HepG2 (cell line): ENCODE data around the gene CMTM2. TPM values are rescaled to one million over a fixed set of nuclear protein-coding genes. Genes with fewer than 3 reads are reported as not detected.

Experiments
- CBX2 ChIP-seq, 2 experiments: fragments of 200-600 bp in 1 of 2; sonication (generic); formaldehyde crosslinking in 1 of 2; IDR thresholded peaks; 2 replicates each; pipeline versions ENCODE4 v1.7.0 to v1.8.1; 2018 to 2022; ENCODE audit warnings: low read depth in 2 of 2, low read length in 1 of 2, mild to moderate bottlenecking in 1 of 2, missing genetic modification reagents in 1 of 2
- CC2D1A ChIP-seq: sonication (generic); formaldehyde crosslinking; IDR thresholded peaks from 2 replicates; pipeline ENCODE4 v1.8.1; 2023; ENCODE audit warnings: mild to moderate bottlenecking, missing genetic modification reagents
- EZH2 ChIP-seq: conservative IDR thresholded peaks from 2 replicates; pipeline ENCODE4 v1.6.1; 2012; ENCODE audit warnings: mild to moderate bottlenecking, low read depth, low read length, moderate library complexity
- FOXM1 ChIP-seq: sonication (generic); formaldehyde crosslinking; IDR thresholded peaks from 2 replicates; pipeline ENCODE4 v1.5.0; 2020; ENCODE audit warnings: missing genetic modification reagents
- HHEX ChIP-seq: IDR thresholded peaks from 2 replicates; pipeline ENCODE4 v1.6.1; 2016; ENCODE audit warnings: control low read depth
- HIVEP1 ChIP-seq: sonication (generic); formaldehyde crosslinking; IDR thresholded peaks from 2 replicates; pipeline ENCODE4 v1.4.0; 2020; ENCODE audit warnings: mild to moderate bottlenecking, missing genetic modification reagents
- JUN ChIP-seq: sonication (generic); formaldehyde crosslinking; IDR thresholded peaks from 2 replicates; pipeline ENCODE4 v1.4.0; 2020; ENCODE audit warnings: mild to moderate bottlenecking, missing genetic modification reagents
- JUNB ChIP-seq: sonication (generic); formaldehyde crosslinking; IDR thresholded peaks from 2 replicates; pipeline ENCODE4 v1.8.0; 2022; ENCODE audit warnings: missing genetic modification reagents, mild to moderate bottlenecking, borderline replicate concordance
- KAT7 ChIP-seq: IDR thresholded peaks from 2 replicates; pipeline ENCODE4 v1.6.1; 2018; ENCODE audit warnings: borderline replicate concordance, missing compliant biosample characterization
- NFE2L2 ChIP-seq: fragments of 150-350 bp; IDR thresholded peaks from 2 replicates; pipeline ENCODE4 v1.6.1; 2014; ENCODE audit warnings: low read length
- PAWR ChIP-seq: sonication (generic); formaldehyde crosslinking; IDR thresholded peaks from 2 replicates; pipeline ENCODE4 v1.4.0; 2020; ENCODE audit warnings: missing genetic modification reagents, mild to moderate bottlenecking, borderline replicate concordance
- PHF20 ChIP-seq: sonication (generic); formaldehyde crosslinking; IDR thresholded peaks from 2 replicates; pipeline ENCODE4 v1.5.0; 2020; ENCODE audit warnings: mild to moderate bottlenecking, missing genetic modification reagents
- POGZ ChIP-seq: sonication (generic); formaldehyde crosslinking; IDR thresholded peaks from 2 replicates; pipeline ENCODE4 v1.4.0; 2020; ENCODE audit warnings: mild to moderate bottlenecking, missing genetic modification reagents
- POLR2AphosphoS5 ChIP-seq: IDR thresholded peaks from 2 replicates; pipeline ENCODE4 v1.6.1; 2012; ENCODE audit warnings: low read depth, low read length
- PPARG ChIP-seq: conservative IDR thresholded peaks from 2 replicates; pipeline ENCODE4 v1.6.1; 2016; ENCODE audit warnings: missing biosample characterization, missing genetic modification reagents
- SMC3 ChIP-seq: IDR thresholded peaks from 2 replicates; pipeline ENCODE4 v1.6.1; 2011; ENCODE audit warnings: low read length, improper control_type of control experiment
- SNAI1 ChIP-seq: sonication (generic); formaldehyde crosslinking; IDR thresholded peaks from 2 replicates; pipeline ENCODE4 v1.5.0; 2020; ENCODE audit warnings: mild to moderate bottlenecking, missing genetic modification reagents, borderline replicate concordance
- ZFP41 ChIP-seq: sonication (generic); formaldehyde crosslinking; IDR thresholded peaks from 2 replicates; pipeline ENCODE4 v1.4.0; 2020; ENCODE audit warnings: mild to moderate bottlenecking, missing genetic modification reagents, borderline replicate concordance
- ZKSCAN1 ChIP-seq: fragments of 150-350 bp; IDR thresholded peaks from 2 replicates; pipeline ENCODE4 v1.6.1; 2014; ENCODE audit warnings: low read length
- ZNF44 ChIP-seq: sonication (generic); formaldehyde crosslinking; IDR thresholded peaks from 2 replicates; pipeline ENCODE4 v1.5.1; 2020; ENCODE audit warnings: mild to moderate bottlenecking, missing genetic modification reagents
- ZNF556 ChIP-seq: sonication (generic); formaldehyde crosslinking; IDR thresholded peaks from 2 replicates; pipeline ENCODE4 v1.4.0; 2020; ENCODE audit warnings: mild to moderate bottlenecking, missing genetic modification reagents, borderline replicate concordance
- ZNF703 ChIP-seq: sonication (generic); formaldehyde crosslinking; IDR thresholded peaks from 2 replicates; pipeline ENCODE4 v1.5.1; 2020; ENCODE audit warnings: missing genetic modification reagents, mild to moderate bottlenecking, moderate library complexity, borderline replicate concordance
- ZSCAN12 ChIP-seq: sonication (generic); formaldehyde crosslinking; IDR thresholded peaks from 2 replicates; pipeline ENCODE4 v1.9.0; 2021; ENCODE audit warnings: mild to moderate bottlenecking, missing genetic modification reagents
- polyA plus RNA-seq, 8 experiments: library from polyadenylated mRNA; depleted of rRNA in 3 of 8; stranded (reverse) in 7 of 8; unstranded in 1 of 8; fragments of >200 nt; fragmentation: Illumina TruSeq in 4 of 8; extraction: Trizol in 4 of 8; gene quantifications; 2 replicates each; pipeline versions ENCODE4 v1.2.1 to v1.2.3, GENCODE V29; 2011 to 2016; ENCODE audit warnings: low read depth in 4 of 8, missing spikeins in 1 of 8, mixed read lengths in 1 of 8; ENCODE audit not compliant: insufficient read depth in 1 of 8
- total RNA-seq, 5 experiments: library from RNA; depleted of rRNA; stranded (reverse); fragments of >200 nt; fragmentation: Illumina TruSeq; extraction: Trizol; gene quantifications; 2 replicates each; pipeline ENCODE4 v1.2.3, GENCODE V29; 2016; ENCODE audit warnings: low read depth in 1 of 5
- TF ChIP-seq, protein P1 (sequence below): sonication (generic); formaldehyde crosslinking; IDR thresholded peaks from 2 replicates; pipeline ENCODE4 v1.8.0; 2022; ENCODE audit warnings: missing genetic modification reagents, mild to moderate bottlenecking, inconsistent platforms, borderline replicate concordance
- TF ChIP-seq, protein P2 (sequence below): sonication (generic); formaldehyde crosslinking; IDR thresholded peaks from 2 replicates; pipeline ENCODE4 v1.4.0; 2020; ENCODE audit warnings: missing genetic modification reagents
- TF ChIP-seq, protein P3 (sequence below): sonication (generic); formaldehyde crosslinking; IDR thresholded peaks from 2 replicates; pipeline ENCODE4 v1.5.0; 2020; ENCODE audit warnings: mild to moderate bottlenecking, missing genetic modification reagents

Gene CMTM2
- total and polyA plus RNA-seq, 2 of the 13 experiments (the other 11 are each of a cell fraction or from before 2014, with no cell fraction given): not detected

DNA sequence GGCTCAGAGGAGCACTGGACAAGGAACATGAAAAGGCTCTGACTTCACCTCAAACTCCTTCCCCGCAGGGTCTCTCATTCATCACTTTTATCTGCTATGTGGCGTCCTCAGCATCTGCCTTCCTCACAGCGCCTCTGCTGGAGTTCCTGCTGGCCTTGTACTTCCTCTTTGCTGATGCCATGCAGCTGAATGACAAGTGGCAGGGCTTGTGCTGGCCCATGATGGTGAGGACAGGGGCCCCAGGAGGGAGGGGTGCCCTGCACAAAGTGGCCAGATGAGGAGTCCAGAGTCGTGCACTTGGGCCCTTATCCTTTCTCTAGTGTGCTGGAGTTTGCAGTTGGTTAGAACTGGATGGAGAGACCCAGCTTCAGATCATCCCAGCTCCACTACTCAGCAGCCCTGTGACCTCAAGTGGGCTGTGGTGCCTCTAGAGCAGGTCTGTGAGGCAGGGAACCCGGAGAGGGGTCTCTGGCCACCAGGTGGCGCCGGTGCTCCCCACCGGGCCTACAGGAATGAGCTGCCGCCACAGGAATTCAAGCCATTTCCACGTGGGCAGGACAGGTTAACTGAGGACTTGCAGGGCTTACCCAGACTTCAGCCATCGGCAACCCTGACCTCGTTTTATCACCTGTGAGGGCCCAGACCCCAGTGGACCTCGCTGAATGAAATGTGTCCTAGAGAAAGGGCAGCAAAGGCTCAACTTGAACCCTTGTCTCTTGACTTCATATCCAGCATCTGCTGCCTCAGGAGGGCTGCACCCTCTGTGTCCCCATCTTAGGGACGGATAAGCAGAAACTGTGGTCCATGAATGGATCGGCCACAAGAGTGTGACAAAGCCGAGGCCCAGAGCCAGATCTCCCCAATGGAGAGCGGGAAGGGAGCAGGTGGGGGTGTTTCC is 29.2 kb downstream of the CMTM2 start (continued):
- TF ChIP-seq, protein P1, sequence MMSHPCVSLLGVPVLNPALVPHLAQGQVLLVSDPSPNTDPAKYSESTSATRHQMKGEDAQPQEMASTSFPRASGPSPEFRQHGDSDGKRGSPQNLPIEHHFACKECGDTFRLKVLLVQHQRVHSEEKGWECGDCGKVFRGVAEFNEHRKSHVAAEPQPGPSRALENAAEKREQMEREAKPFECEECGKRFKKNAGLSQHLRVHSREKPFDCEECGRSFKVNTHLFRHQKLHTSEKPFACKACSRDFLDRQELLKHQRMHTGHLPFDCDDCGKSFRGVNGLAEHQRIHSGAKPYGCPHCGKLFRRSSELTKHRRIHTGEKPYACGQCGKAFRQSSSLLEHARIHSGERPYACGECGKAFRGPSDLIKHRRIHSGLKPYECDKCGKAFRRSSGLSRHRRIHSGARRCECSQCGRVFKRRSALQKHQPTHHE (CRISPR knock-in tag): peak; percentile 54; the same call in 1 of the 2 replicates
- TF ChIP-seq HHEX (CRISPR knock-in tag): no peak
- TF ChIP-seq ZKSCAN1: 0 out of 2 replicates have a peak, but pooled peaks have one; percentile 15
- TF ChIP-seq ZFP41 (CRISPR knock-in tag): peak; percentile 92; the same call in 1 of the 2 replicates
- TF ChIP-seq JUN: 0 out of 2 replicates have a peak, but pooled peaks have one; percentile 31
- TF ChIP-seq PAWR: 0 out of 2 replicates have a peak, but pooled peaks have one; percentile 77
- no peak for TF ChIP-seq POLR2AphosphoS5
- TF ChIP-seq ZNF556 (CRISPR knock-in tag): peak; percentile 91
- TF ChIP-seq KAT7: no peak
- TF ChIP-seq CBX2 (IDR thresholded peaks at IDR 0.05; ENCODE audit: low read depth, low read length): no peak
- no peak for TF ChIP-seq CBX2 (CRISPR knock-in tag; IDR thresholded peaks at IDR 0.05; ENCODE audit: low read depth)
- TF ChIP-seq NFE2L2: 0 out of 2 replicates have a peak, but pooled peaks have one; percentile 35
- no peak for TF ChIP-seq CC2D1A (CRISPR knock-in tag)
- TF ChIP-seq, protein P2, sequence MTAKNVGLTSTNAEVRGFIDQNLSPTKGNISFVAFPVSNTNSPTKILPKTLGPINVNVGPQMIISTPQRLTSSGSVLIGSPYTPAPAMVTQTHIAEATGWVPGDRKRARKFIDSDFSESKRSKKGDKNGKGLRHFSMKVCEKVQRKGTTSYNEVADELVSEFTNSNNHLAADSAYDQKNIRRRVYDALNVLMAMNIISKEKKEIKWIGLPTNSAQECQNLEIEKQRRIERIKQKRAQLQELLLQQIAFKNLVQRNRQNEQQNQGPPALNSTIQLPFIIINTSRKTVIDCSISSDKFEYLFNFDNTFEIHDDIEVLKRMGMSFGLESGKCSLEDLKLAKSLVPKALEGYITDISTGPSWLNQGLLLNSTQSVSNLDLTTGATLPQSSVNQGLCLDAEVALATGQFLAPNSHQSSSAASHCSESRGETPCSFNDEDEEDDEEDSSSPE (CRISPR knock-in tag): peak; percentile 93
- TF ChIP-seq, protein P3, sequence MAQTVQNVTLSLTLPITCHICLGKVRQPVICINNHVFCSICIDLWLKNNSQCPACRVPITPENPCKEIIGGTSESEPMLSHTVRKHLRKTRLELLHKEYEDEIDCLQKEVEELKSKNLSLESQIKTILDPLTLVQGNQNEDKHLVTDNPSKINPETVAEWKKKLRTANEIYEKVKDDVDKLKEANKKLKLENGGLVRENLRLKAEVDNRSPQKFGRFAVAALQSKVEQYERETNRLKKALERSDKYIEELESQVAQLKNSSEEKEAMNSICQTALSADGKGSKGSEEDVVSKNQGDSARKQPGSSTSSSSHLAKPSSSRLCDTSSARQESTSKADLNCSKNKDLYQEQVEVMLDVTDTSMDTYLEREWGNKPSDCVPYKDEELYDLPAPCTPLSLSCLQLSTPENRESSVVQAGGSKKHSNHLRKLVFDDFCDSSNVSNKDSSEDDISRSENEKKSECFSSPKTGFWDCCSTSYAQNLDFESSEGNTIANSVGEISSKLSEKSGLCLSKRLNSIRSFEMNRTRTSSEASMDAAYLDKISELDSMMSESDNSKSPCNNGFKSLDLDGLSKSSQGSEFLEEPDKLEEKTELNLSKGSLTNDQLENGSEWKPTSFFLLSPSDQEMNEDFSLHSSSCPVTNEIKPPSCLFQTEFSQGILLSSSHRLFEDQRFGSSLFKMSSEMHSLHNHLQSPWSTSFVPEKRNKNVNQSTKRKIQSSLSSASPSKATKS: no peak
- TF ChIP-seq PPARG (CRISPR knock-in tag): peak; percentile 78
- peak; percentile 65 for TF ChIP-seq SMC3
- TF ChIP-seq FOXM1 (CRISPR knock-in tag): no peak
- no peak; the same call in 1 of the 2 replicates for TF ChIP-seq PHF20 (CRISPR knock-in tag)
- TF ChIP-seq SNAI1 (CRISPR knock-in tag): no peak
- no peak for TF ChIP-seq POGZ (CRISPR knock-in tag)
- 0 out of 2 replicates have a peak, but pooled peaks have one; percentile 41 for TF ChIP-seq ZNF703 (CRISPR knock-in tag)
- TF ChIP-seq EZH2: no peak
- no peak for TF ChIP-seq ZSCAN12 (CRISPR knock-in tag)
- TF ChIP-seq JUNB (CRISPR knock-in tag): no peak
- TF ChIP-seq ZNF44 (CRISPR knock-in tag): peak; percentile 36; the same call in 1 of the 2 replicates
- TF ChIP-seq HIVEP1: peak; percentile 60; the same call in 1 of the 2 replicates
